Naive thymus-derived CD8-positive, alpha-beta T cell (primary cell): ENCODE measurements around the gene KCNC2. TPM values are rescaled to one million over a fixed set of nuclear protein-coding genes. Genes with fewer than 3 reads are reported as not detected.

Source experiments
- ATAC-seq, 2 donors: fragments of 150-1000 bp; cut with Tn5 transposase in 1 of 2; sonication (Bioruptor Pico), chemical (Tn5 transposase) in 1 of 2; 1 replicate in 1 of 2; 2 replicates in 1 of 2; pipeline ENCODE4 v1.10.0; 2021; ENCODE audit warnings: mild to moderate bottlenecking in 2 of 2, moderate library complexity in 2 of 2
- POLR2A ChIA-PET: fragments of 350-600 bp; sonication (Branson Sonifier 250); formaldehyde crosslinking; loops from one replicate; lab custom pipeline; 2021; ENCODE audit warnings: antibody characterized with exemption; lab: Charles Lee
- DNase-seq, 10 donors: peaks; one replicate each; pipeline versions ENCODE4 v3.0.0 to v3.0.0-alpha.2; 2020 to 2022
- H3K27ac Mint-ChIP-seq, 10 donors: one replicate each; pipeline ENCODE4 v1.8.0; 2020 to 2022; ENCODE audit warnings: mild to moderate bottlenecking in 10 of 10, mixed read lengths in 10 of 10, moderate library complexity in 4 of 10, inconsistent platforms in 1 of 10
- H3K27me3 Mint-ChIP-seq, 5 donors: one replicate each; pipeline ENCODE4 v1.8.0; 2021 to 2022; ENCODE audit warnings: mixed read lengths in 5 of 5
- H3K36me3 Mint-ChIP-seq, 3 donors: one replicate each; pipeline ENCODE4 v1.8.0; 2020 to 2022; ENCODE audit warnings: mixed read lengths in 3 of 3, mild to moderate bottlenecking in 2 of 3, inconsistent platforms in 1 of 3
- H3K4me1 Mint-ChIP-seq, 4 donors: one replicate each; pipeline ENCODE4 v1.8.0; 2021 to 2022; ENCODE audit warnings: mixed read lengths in 4 of 4
- H3K4me3 Mint-ChIP-seq, 10 donors: one replicate each; pipeline ENCODE4 v1.8.0; 2020 to 2022; ENCODE audit warnings: mild to moderate bottlenecking in 10 of 10, mixed read lengths in 10 of 10, moderate library complexity in 6 of 10, inconsistent platforms in 1 of 10
- H3K9me3 Mint-ChIP-seq, 9 donors: one replicate each; pipeline ENCODE4 v1.8.0; 2020 to 2022; ENCODE audit warnings: mixed read lengths in 9 of 9, mild to moderate bottlenecking in 3 of 9, inconsistent platforms in 1 of 9, moderate library complexity in 1 of 9
- polyA plus RNA-seq, 3 donors: library from polyadenylated mRNA; unstranded; fragments of 300-500 nt; fragmentation: Illumina TruSeq; gene quantifications; one replicate each; pipeline ENCODE4 v1.2.3, GENCODE V29; 2021
- total RNA-seq, 8 experiments: library from RNA in 2 of 8; stranded (reverse) in 2 of 8; gene quantifications; one replicate each; pipeline ENCODE4 v1.2.3 and lab custom pipeline; 2021 to 2026

Gene KCNC2
- total and polyA plus RNA-seq, 5 experiments from 2014 or later, result not detected

DNA sequence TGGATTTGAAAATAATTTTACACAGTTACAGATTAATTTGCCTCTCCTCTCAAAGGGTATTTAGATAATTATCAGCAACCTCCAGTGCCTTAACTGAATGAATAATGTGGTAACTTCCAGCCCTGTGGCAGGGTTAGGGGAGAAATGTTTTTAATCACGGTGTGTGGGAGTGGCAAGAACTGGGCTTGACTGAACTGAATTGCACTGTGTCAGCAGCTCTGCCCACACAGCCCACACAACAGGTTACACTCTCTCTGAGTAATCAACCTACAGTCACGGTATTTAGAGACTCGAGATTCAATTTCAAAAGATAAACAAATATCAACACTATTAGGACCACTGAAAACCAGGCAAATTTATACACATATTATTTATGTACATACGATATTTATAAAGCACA is 198.5 kb downstream of the KCNC2 start:
- DNase-seq, result no peak
- Mint-ChIP-seq H3K27me3 (peaks cover 0 to 3% (median 0%) of the 10 kb centered on the region in 5 donors), H3K27ac (no peak overlapping the region), H3K4me1 (no peaks in the 10 kb centered on the region), H3K4me3 (no peak overlapping the region), H3K9me3 (peaks cover 6 to 25% (median 11%) of the 10 kb centered on the region in 9 donors), H3K36me3 (peaks cover 0 to 12% (median 8%) of the 10 kb centered on the region in 3 donors)
- POLR2A ChIA-PET, result no interaction called here
- no peak for ATAC-seq

- Mint-ChIP-seq H3K9me3 (peaks cover 0 to 10% (median 2%) of the 10 kb centered on the region in 9 donors), H3K36me3 (no peaks in the 10 kb centered on the region), H3K4me1 (no peaks in the 10 kb centered on the region), H3K27me3 (peaks cover 0 to 3% (median 0%) of the 10 kb centered on the region in 5 donors), H3K27ac (no peak overlapping the region), H3K4me3 (no peak overlapping the region)
- ATAC-seq (no peak), DNase-seq (no peak)
- POLR2A ChIA-PET, result no interaction called here
These were observed 202.5 kb downstream of the KCNC2 start for GRCh38 chr12:75007133-75007532.

DNA sequence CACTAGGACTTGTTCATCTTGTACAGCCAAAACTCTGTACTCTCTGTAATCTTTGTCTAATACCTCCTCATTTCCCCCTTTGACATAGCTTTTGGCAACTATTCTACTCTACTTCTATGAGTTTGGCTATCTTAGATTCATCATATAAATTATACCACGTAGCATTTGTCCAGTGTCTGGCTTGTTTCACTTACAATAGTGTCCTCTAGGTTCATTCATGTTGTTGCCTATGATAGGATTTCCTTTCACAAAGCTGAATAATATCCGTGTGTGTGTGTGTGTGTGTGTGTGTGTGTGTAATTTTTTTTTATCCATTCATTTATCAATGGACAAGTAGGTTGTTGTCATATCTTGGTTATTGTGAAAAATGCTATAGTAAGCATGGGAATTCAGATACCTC is 209.5 kb downstream of the KCNC2 start:
- Mint-ChIP-seq H3K9me3 (peaks cover 0 to 10% (median 1%) of the 10 kb centered on the region in 9 donors), H3K4me3 (peak overlapping the region in 3 of 10 donors; percentile 6 to 75 (median 30)), H3K27ac (peak overlapping the region in 4 of 10 donors; percentile 1 to 58 (median 32)), H3K36me3 (no peaks in the 10 kb centered on the region), H3K4me1 (peaks cover 0 to 11% (median 9%) of the 10 kb centered on the region in 4 donors), H3K27me3 (no peaks in the 10 kb centered on the region)
- POLR2A ChIA-PET, result no interaction called here
- no peak for ATAC-seq
- DNase-seq, result no peak

GRCh38 chr12:74999474-74999873 is 210.2 kb downstream of the KCNC2 start:
- peaks cover 0 to 11% (median 9%) of the 10 kb centered on the region in 4 donors for H3K4me1 Mint-ChIP-seq
- POLR2A ChIA-PET, result no interaction called here
- ATAC-seq (no peak), DNase-seq (no peak)
- H3K36me3 Mint-ChIP-seq, result no peaks in the 10 kb centered on the region
- H3K9me3 Mint-ChIP-seq, result peaks cover 0 to 10% (median 2%) of the 10 kb centered on the region in 9 donors
- H3K27ac Mint-ChIP-seq, result peak overlapping the region in 6 of 10 donors; percentile 13 to 58 (median 46)
- H3K4me3 Mint-ChIP-seq, result peak overlapping the region; percentile 6 to 75 (median 48)
- no peaks in the 10 kb centered on the region for H3K27me3 Mint-ChIP-seq

Other genes with a start within 250 kb of the KCNC2 start
- gene CAPS2, start 120.5 kb upstream of the KCNC2 start, total RNA-seq, result 1 to 10 TPM; 7.7 to 8.7 TPM
- gene CAPS2, start 120.5 kb upstream of the KCNC2 start, polyA plus RNA-seq, result 1 to 10 TPM; 1.3 to 4.7 (median 1.9) TPM
- not detected for gene GLIPR1L1, start 124.8 kb upstream of the KCNC2 start, total RNA-seq
- not detected for gene GLIPR1L1, start 124.8 kb upstream of the KCNC2 start, polyA plus RNA-seq
- gene GLIPR1L2, start 181.2 kb upstream of the KCNC2 start, total RNA-seq, result 1 to 10 TPM in 1 of 2 experiments, under 1 TPM in 1; 0.91 to 1.2 TPM
- gene GLIPR1L2, start 181.2 kb upstream of the KCNC2 start, polyA plus RNA-seq, result 1 to 10 TPM; 1.1 to 3.2 (median 1.4) TPM